OCI-LY7 (cell line): Measurements from ENCODE around the gene OR2T8. TPM values are rescaled to one million over a fixed set of nuclear protein-coding genes. Genes with fewer than 3 reads are reported as not detected.

Experiments
- BruUV-seq: library from RNA; stranded (reverse); fragments of 400-500 nt; replicated peaks from 2 replicates; lab custom pipeline; 2021; lab: Mats Ljungman, UMichigan
- CTCF ChIA-PET: fragments of 300-600 bp; sonication (Branson Sonifier 250); formaldehyde crosslinking; loops from one replicate; lab custom pipeline; 2022; ENCODE audit warnings: antibody characterized with exemption; ENCODE audit not compliant: unreplicated experiment; lab: Charles Lee
- POLR2A ChIA-PET: fragments of 300-600 bp; sonication (Branson Sonifier 250); formaldehyde crosslinking; loops from one replicate; lab custom pipeline; 2022; ENCODE audit warnings: antibody characterized with exemption; lab: Charles Lee
- DNase-seq: peaks from one replicate; pipeline ENCODE4 v3.0.0-alpha.2; 2015; ENCODE audit warnings: low spot score
- H2AFZ ChIP-seq: fragments of 200-600 bp; sonication (generic), shearing (Covaris generic); 2 replicates; pipeline ENCODE4 v1.6.1; 2014; ENCODE audit warnings: mild to moderate bottlenecking, antibody characterized with exemption, low read length, moderate library complexity
- H3K27ac ChIP-seq: fragments of 200-600 bp; sonication (generic); 2 replicates; pipeline ENCODE4 v1.5.1; 2014; ENCODE audit warnings: mixed run types, low read depth, mild to moderate bottlenecking, moderate library complexity, low read length, inconsistent platforms; ENCODE audit not compliant: poor library complexity, severe bottlenecking
- H3K36me3 ChIP-seq: fragments of 200-600 bp; sonication (generic); 2 replicates; pipeline ENCODE4 v1.6.1; 2014; ENCODE audit warnings: mild to moderate bottlenecking, antibody characterized with exemption, low read length, moderate library complexity, mixed read lengths; ENCODE audit not compliant: insufficient read depth
- H3K4me1 ChIP-seq: fragments of 200-600 bp; sonication (generic); 2 replicates; pipeline ENCODE4 v1.5.1; 2014; ENCODE audit warnings: mild to moderate bottlenecking, low read length; ENCODE audit not compliant: insufficient read depth, poor library complexity, severe bottlenecking
- H3K4me2 ChIP-seq: fragments of 200-600 bp; sonication (generic); 2 replicates; pipeline ENCODE4 v1.6.1; 2014; ENCODE audit warnings: mild to moderate bottlenecking, low read length
- H3K4me3 ChIP-seq: fragments of 200-600 bp; sonication (generic); 2 replicates; pipeline ENCODE4 v1.5.1; 2014; ENCODE audit warnings: mild to moderate bottlenecking, low read depth, low read length; ENCODE audit not compliant: poor library complexity, severe bottlenecking
- H3K79me2 ChIP-seq: fragments of 200-600 bp; sonication (generic); 2 replicates; pipeline ENCODE4 v1.6.1; 2016; ENCODE audit warnings: low read depth, mild to moderate bottlenecking, low read length, moderate library complexity, mixed read lengths; ENCODE audit not compliant: insufficient read depth
- H3K9me2 ChIP-seq: fragments of 200-600 bp; sonication (generic); 2 replicates; pipeline ENCODE4 v1.6.1; 2016; ENCODE audit warnings: mild to moderate bottlenecking, low read length, mixed read lengths; ENCODE audit not compliant: insufficient read depth
- H3K9me3 ChIP-seq: fragments of 200-600 bp; sonication (generic); 2 replicates; pipeline ENCODE4 v1.6.1; 2014; ENCODE audit warnings: mild to moderate bottlenecking, mixed run types, low read length, mixed read lengths
- H4K20me1 ChIP-seq: fragments of 200-600 bp; sonication (generic); 2 replicates; pipeline ENCODE4 v1.6.1; 2014; ENCODE audit warnings: mild to moderate bottlenecking, antibody characterized with exemption, low read length, moderate library complexity, mixed read lengths; ENCODE audit not compliant: insufficient read depth
- CTCF ChIP-seq: fragments of 200-600 bp; sonication (generic); conservative IDR thresholded peaks from 2 replicates; pipeline ENCODE4 v1.5.1; 2014; ENCODE audit warnings: mild to moderate bottlenecking, antibody characterized with exemption, low read length, moderate library complexity, mixed read lengths
- EZH2phosphoT487 ChIP-seq: fragments of 200-600 bp; sonication (generic); IDR thresholded peaks from 2 replicates; pipeline ENCODE4 v1.6.1; 2018; ENCODE audit warnings: low read depth, borderline replicate concordance, mild to moderate bottlenecking, mixed run types, antibody characterized with exemption, low read length, moderate library complexity, mixed read lengths
- intact Hi-C: fragments of 100-400 bp; cut with micrococcal nuclease; formaldehyde crosslinking; loops from one replicate; pipeline ENCODE4 v1.10.0; 2022; ENCODE audit not compliant: unreplicated experiment
- total RNA-seq, 2 experiments: library from RNA; depleted of rRNA in 1 of 2; stranded (reverse); fragments of >200 nt in 1 of 2; shearing (Covaris generic) in 1 of 2; gene quantifications; 2 replicates each; pipeline ENCODE4 v1.2.3, GENCODE V29; 2014 to 2022

The OR2T8 gene
- total RNA-seq, 2 experiments from 2014 or later, result not detected

GRCh38 chr1:247906504-247907047 is 13.5 kb upstream of the OR2T8 start:
- Histone ChIP-seq H3K9me3 (no peaks in the 10 kb centered on the region), H2AFZ (no peak overlapping the region)
- no peak for DNase-seq

GRCh38 chr1:247908766-247909165 is 11.3 kb upstream of the OR2T8 start:
- Histone ChIP-seq H3K4me2 (no peak overlapping the region), H3K4me1 (no peaks in the 10 kb centered on the region), H3K4me3 (no peak overlapping the region), H4K20me1 (no peaks in the 10 kb centered on the region), H2AFZ (no peak overlapping the region), H3K9me3 (no peaks in the 10 kb centered on the region), H3K9me2 (no peaks in the 10 kb centered on the region), H3K36me3 (no peaks in the 10 kb centered on the region), H3K27ac (no peak overlapping the region), H3K79me2 (no peaks in the 10 kb centered on the region)
- CTCF ChIA-PET, result no interaction called here
- DNase-seq, result no peak
- no TSS peak for BruUV-seq
- intact Hi-C loops, result no loop called here
- POLR2A ChIA-PET, result no interaction called here
- TF ChIP-seq EZH2phosphoT487 (no peak), CTCF (no peak)

More at GRCh38 chr1:247906504-247907047, 13.5 kb upstream of the OR2T8 start:
- Histone ChIP-seq H3K9me2 (no peaks in the 10 kb centered on the region), H3K4me1 (no peaks in the 10 kb centered on the region), H3K27ac (no peak overlapping the region), H3K4me2 (no peak overlapping the region), H3K4me3 (no peak overlapping the region), H3K36me3 (no peaks in the 10 kb centered on the region), H4K20me1 (no peaks in the 10 kb centered on the region), H3K79me2 (no peaks in the 10 kb centered on the region)
- no TSS peak for BruUV-seq
- ChIA-PET POLR2A (interaction anchor here (0.6 kb wide), 1 partner anchor 365 kb away, joined by 4 read pairs; no protein-coding TSS in a partner anchor), CTCF (no interaction called here)
- TF ChIP-seq CTCF, result no peak
- no peak for TF ChIP-seq EZH2phosphoT487
- intact Hi-C loops, result no loop called here

- Histone ChIP-seq H3K4me3 (no peak overlapping the region), H3K4me1 (no peaks in the 10 kb centered on the region), H3K79me2 (no peaks in the 10 kb centered on the region), H2AFZ (no peak overlapping the region), H3K36me3 (no peaks in the 10 kb centered on the region), H3K4me2 (no peak overlapping the region), H4K20me1 (no peaks in the 10 kb centered on the region), H3K9me2 (no peaks in the 10 kb centered on the region), H3K27ac (no peak overlapping the region), H3K9me3 (no peaks in the 10 kb centered on the region)
- no peak for DNase-seq
- intact Hi-C loops, result no loop called here
- ChIA-PET POLR2A (interaction anchor here (0.6 kb wide), 1 partner anchor 607 kb away, joined by 3 read pairs; no protein-coding TSS in a partner anchor), CTCF (no interaction called here)
- BruUV-seq, result no TSS peak
- TF ChIP-seq CTCF (no peak), EZH2phosphoT487 (no peak)
These were observed 6.3 kb upstream of the OR2T8 start for GRCh38 chr1:247913786-247914185.
